Peyer's patch (tissue), 4 donors: Measurements from ENCODE around the gene PHLDA1. TPM values are rescaled to one million over a fixed set of nuclear protein-coding genes. Genes with fewer than 3 reads are reported as not detected.

Experiments used
- DNase-seq, 3 donors: peaks; one replicate each; pipeline ENCODE4 v3.0.0-alpha.2; 2017 to 2019
- H3K27ac ChIP-seq, 4 donors: fragments of 200-600 bp; sonication (generic); one replicate each; pipeline ENCODE4 v1.5.1; 2016 to 2019
- H3K27me3 ChIP-seq, 2 donors: fragments of 200-600 bp; sonication (generic); one replicate each; pipeline ENCODE4 v1.5.1; 2019
- H3K36me3 ChIP-seq, 3 donors: fragments of 200-600 bp; sonication (generic); one replicate each; pipeline ENCODE4 v1.5.1; 2016 to 2019
- H3K4me1 ChIP-seq, 4 donors: fragments of 200-600 bp; sonication (generic); one replicate each; pipeline ENCODE4 v1.5.1; 2016 to 2019
- H3K4me3 ChIP-seq, 4 donors: fragments of 200-600 bp; sonication (generic); 1 replicate in 3 of 4; 2 replicates in 1 of 4; pipeline ENCODE4 v1.5.1; 2016 to 2019; ENCODE audit warnings: mild to moderate bottlenecking in 1 of 4
- H3K9me3 ChIP-seq, 4 donors: fragments of 200-600 bp; sonication (generic); one replicate each; pipeline ENCODE4 v1.5.1; 2016 to 2019; ENCODE audit warnings: mild to moderate bottlenecking in 1 of 4
- CTCF ChIP-seq, 6 experiments: fragments of 450-650 bp in 4 of 6; fragments of 200-600 bp in 2 of 6; sonication (generic) in 1 of 6; IDR thresholded peaks; one replicate each; pipeline ENCODE4 v1.5.1; 2017 to 2019; ENCODE audit warnings: antibody characterized with exemption in 6 of 6, mild to moderate bottlenecking in 3 of 6, moderate library complexity in 1 of 6
- POLR2A ChIP-seq, 2 donors: fragments of 450-650 bp; IDR thresholded peaks; one replicate each; pipeline ENCODE4 v1.5.1; 2017; ENCODE audit warnings: antibody characterized with exemption in 2 of 2, mild to moderate bottlenecking in 2 of 2, moderate library complexity in 2 of 2
- total RNA-seq, 4 donors: library from RNA; depleted of rRNA; stranded (reverse); fragments of >200 nt; gene quantifications; one replicate each; pipeline ENCODE4 v1.1.0, GENCODE V29; 2016

Gene PHLDA1
- total RNA-seq, 4 donors from 2014 or later: 4.6 to 25.6 (median 6.0) TPM

GRCh38 chr12:76007640-76008039 is 23.9 kb downstream of the PHLDA1 start:
- TF ChIP-seq POLR2A (IDR thresholded peaks at IDR 0.05): no peak
- TF ChIP-seq CTCF (IDR thresholded peaks at IDR 0.05): no peak
- no peaks in the 10 kb centered on the region for H3K36me3 ChIP-seq
- H3K9me3 ChIP-seq: peaks cover 0 to 3% (median 0%) of the 10 kb centered on the region in 4 donors
- H3K4me1 ChIP-seq: peaks cover 0 to 6% (median 0%) of the 10 kb centered on the region in 4 donors
- no peak overlapping the region for H3K4me3 ChIP-seq
- H3K27ac ChIP-seq: no peak overlapping the region
- no peak for DNase-seq
- H3K27me3 ChIP-seq: no peaks in the 10 kb centered on the region

DNA sequence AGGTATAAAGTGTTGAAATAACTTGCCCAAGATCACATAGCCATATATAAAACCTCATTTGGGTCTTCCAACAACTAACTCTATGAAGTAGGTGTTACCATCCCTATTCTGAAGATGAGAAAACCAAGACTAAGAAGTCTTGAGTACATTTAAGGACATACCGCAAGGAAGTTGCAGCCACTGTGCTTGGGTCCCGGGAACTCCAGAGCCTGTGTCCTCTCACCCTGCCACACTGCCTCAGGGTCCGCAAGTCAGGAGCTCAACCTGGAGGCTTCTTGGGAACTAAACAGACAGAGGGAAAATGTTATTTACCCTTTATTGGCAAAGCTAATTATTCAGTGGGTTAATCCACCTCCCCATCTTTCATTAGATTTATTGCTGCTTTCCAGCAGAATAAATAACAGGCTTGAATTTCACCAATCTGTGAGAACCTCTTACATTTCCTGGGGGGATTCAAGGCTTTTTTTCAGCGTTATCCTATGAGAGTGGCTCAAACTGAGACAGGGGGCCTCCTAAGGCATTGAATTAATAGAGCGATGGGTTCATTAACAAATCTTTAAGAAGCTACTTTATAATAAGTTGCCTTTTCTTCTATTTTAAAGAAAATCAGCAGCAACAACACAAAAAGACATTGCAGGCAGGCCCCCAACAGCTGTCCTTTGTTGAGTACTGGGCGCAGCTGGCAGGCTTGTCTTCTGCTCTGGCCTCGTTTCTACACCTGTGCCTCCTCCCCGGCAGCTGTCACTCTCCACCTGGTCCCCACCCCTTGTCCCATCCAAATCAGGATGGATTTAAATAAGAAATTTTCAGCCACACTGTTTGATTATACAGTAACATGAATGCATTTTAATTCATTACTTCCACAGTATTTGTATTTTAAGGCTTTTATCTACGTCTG is 25.3 kb downstream of the PHLDA1 start:
- TF ChIP-seq POLR2A (IDR thresholded peaks at IDR 0.05): no peak
- no peak for TF ChIP-seq CTCF (IDR thresholded peaks at IDR 0.05)
- no peaks in the 10 kb centered on the region for H3K36me3 ChIP-seq
- H3K4me1 ChIP-seq: peaks cover 0 to 6% (median 0%) of the 10 kb centered on the region in 4 donors
- H3K27me3 ChIP-seq: no peaks in the 10 kb centered on the region
- no peak overlapping the region for H3K4me3 ChIP-seq
- H3K9me3 ChIP-seq: peaks cover 0 to 3% (median 0%) of the 10 kb centered on the region in 4 donors
- no peak for DNase-seq
- H3K27ac ChIP-seq: no peak overlapping the region

GRCh38 chr12:76003355-76003638 is 28.3 kb downstream of the PHLDA1 start:
- Histone ChIP-seq H3K9me3 (peaks cover 0 to 3% (median 0%) of the 10 kb centered on the region in 4 donors), H3K4me1 (no peaks in the 10 kb centered on the region), H3K27me3 (no peaks in the 10 kb centered on the region), H3K27ac (no peak overlapping the region), H3K36me3 (no peaks in the 10 kb centered on the region), H3K4me3 (no peak overlapping the region)
- no peak for TF ChIP-seq CTCF (IDR thresholded peaks at IDR 0.05)
- no peak for TF ChIP-seq POLR2A (IDR thresholded peaks at IDR 0.05)
- no peak for DNase-seq

DNA sequence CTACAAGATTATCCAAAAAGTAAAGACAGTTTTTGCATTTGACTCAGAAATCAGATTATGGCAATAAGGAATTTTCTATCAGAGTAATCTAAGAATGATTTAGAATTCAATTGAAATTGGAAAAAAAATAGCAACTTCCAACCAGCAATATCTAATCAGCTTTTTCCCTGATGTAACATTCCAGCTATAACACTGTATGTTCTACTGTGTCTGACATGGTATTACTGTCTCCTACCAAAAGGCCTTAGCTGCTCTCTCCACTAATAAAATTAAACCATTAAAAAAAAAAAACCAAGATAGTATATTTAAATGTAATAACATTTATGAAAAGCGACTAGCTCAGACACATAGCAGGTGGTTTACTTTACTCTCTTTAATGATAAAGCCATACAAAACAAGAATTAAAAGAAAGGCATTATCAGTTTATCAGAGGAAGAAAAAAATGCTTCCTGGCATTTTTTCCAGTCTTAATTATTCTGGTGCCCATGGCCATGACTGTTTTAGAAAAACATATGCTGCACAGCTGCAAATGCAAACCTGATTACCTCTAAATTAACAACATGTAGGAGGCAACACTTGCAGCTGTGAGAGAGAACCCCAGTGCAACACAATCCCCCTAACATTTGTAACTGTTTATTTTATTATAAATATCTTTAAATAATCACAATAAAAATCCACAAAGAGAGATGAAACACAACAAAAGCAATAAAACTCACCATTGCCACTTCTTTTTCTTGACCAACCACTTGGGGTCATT is 28.8 kb downstream of the PHLDA1 start:
- Histone ChIP-seq H3K27me3 (no peaks in the 10 kb centered on the region), H3K9me3 (peaks cover 0 to 3% (median 0%) of the 10 kb centered on the region in 4 donors), H3K36me3 (no peaks in the 10 kb centered on the region), H3K27ac (no peak overlapping the region), H3K4me3 (no peak overlapping the region), H3K4me1 (no peaks in the 10 kb centered on the region)
- TF ChIP-seq CTCF (IDR thresholded peaks at IDR 0.05) (no peak), POLR2A (IDR thresholded peaks at IDR 0.05) (no peak)
- DNase-seq: no peak

DNA sequence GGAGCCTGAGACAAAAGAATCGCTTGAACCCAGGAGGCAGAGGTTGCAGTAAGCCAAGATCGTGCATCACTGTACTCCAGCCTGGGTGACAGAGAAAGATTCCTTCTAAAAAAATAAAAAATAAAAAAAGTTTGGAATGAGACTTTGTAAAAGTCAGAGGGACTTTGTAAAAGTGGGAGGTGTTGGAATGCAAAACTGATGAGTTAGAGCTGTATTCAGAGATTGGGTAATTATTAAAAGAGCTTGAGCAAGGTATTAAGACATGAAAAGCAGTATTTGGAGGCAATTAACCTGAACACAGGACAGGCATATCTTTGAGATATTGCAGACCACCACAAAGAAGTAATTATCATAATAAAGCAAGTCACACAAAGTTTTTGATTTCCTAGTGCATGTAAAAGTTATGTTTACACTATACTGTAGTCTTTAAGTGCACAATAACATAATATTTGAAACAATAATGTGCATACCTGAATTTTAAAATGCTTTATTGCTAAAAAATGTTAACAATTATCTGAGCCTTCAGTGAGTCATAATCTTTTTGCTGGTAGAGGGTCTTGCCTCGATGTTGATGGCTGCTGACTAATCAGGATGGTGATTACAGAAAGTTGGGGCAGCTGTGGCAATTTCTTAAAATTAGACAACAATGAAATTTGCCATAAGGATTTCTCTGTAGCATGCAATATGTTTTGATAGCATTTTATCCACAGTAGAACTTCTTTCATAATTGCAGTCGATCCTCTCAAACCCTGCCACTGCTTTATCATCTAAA is 33.1 kb downstream of the PHLDA1 start:
- Histone ChIP-seq H3K4me3 (no peak overlapping the region), H3K36me3 (no peaks in the 10 kb centered on the region), H3K9me3 (no peaks in the 10 kb centered on the region), H3K27ac (no peak overlapping the region), H3K4me1 (no peaks in the 10 kb centered on the region), H3K27me3 (no peaks in the 10 kb centered on the region)
- TF ChIP-seq POLR2A (IDR thresholded peaks at IDR 0.05) (no peak), CTCF (IDR thresholded peaks at IDR 0.05) (no peak)
- DNase-seq: no peak
